HFF-Myc (cell line): ENCODE measurements around the gene SIRT5.

ENCODE experiments used
- DNase-seq: peaks from one replicate; pipeline ENCODE4 v3.0.0-alpha.2; 2011; ENCODE audit warnings: low read depth; ENCODE audit errors: extremely low read depth
- H3K4me3 ChIP-seq: replicated peaks from 2 replicates; pipeline ENCODE4 v1.5.1; 2011; ENCODE audit warnings: low read depth, mild to moderate bottlenecking, control low read depth, low read length
- CTCF ChIP-seq: IDR thresholded peaks from 2 replicates; pipeline ENCODE4 v1.5.1; 2012; ENCODE audit warnings: mild to moderate bottlenecking, low read depth, low read length, control low read depth; ENCODE audit errors: missing control alignments

The SIRT5 gene

GRCh38 chr6:13550656-13551055 lies 23.7 kb upstream of the SIRT5 start:
- DNase-seq: no peak
- H3K4me3 ChIP-seq: no peak overlapping the region
- TF ChIP-seq CTCF: no peak

GRCh38 chr6:13553646-13554045 lies 20.8 kb upstream of the SIRT5 start:
- no peak for DNase-seq
- no peak for TF ChIP-seq CTCF
- H3K4me3 ChIP-seq: no peak overlapping the region

- TF ChIP-seq CTCF: no peak
- no peak for DNase-seq
- H3K4me3 ChIP-seq: no peak overlapping the region
These were observed 19.5 kb upstream of the SIRT5 start for GRCh38 chr6:13554929-13555333.

GRCh38 chr6:13557841-13558240 lies 16.6 kb upstream of the SIRT5 start:
- no peak overlapping the region for H3K4me3 ChIP-seq
- TF ChIP-seq CTCF: no peak

GRCh38 chr6:13558718-13559117 lies 15.7 kb upstream of the SIRT5 start:
- no peak overlapping the region for H3K4me3 ChIP-seq
- DNase-seq: no peak
- no peak for TF ChIP-seq CTCF

More at GRCh38 chr6:13557841-13558240, 16.6 kb upstream of the SIRT5 start:
- DNase-seq: no peak

- DNase-seq: no peak
- no peak for TF ChIP-seq CTCF
These were observed 15.2 kb upstream of the SIRT5 start for GRCh38 chr6:13559251-13559650.

GRCh38 chr6:13559968-13560650 lies 14.3 kb upstream of the SIRT5 start:
- H3K4me3 ChIP-seq: no peak overlapping the region
- no peak for DNase-seq
- TF ChIP-seq CTCF: no peak

More at GRCh38 chr6:13559251-13559650, 15.2 kb upstream of the SIRT5 start:
- no peak overlapping the region for H3K4me3 ChIP-seq
